ENCODE results near the gene IDS.

Gene IDS

GRCh38 chrX:149498767-149499166 lies 6.3 kb downstream of the IDS start:
- in situ Hi-C loops (cut with HindIII; ENCODE audit: low sequenced_read_pairs), result no loop called here
- no peak for DNase-seq (ENCODE audit: low read depth, low spot score)

DNA sequence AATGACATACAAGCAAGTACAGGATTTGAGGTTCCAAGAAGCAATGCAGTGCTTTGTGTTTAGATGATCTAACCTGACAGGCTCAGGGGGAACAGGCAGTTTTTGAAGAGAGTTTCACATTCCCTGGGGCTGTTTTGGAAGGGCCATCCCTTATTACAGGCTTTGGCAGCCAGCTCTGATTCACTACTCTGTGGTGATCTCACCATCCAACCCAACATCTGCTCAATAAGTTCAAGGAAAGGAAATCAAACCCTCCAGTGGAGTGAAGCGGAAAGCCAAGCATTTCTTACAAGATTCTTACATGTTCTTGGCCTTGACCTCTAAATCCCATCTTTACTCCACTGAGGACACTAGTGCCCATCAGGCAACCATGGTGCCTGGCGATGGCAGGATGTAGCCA lies 7.5 kb downstream of the IDS start:
- in situ Hi-C loops (cut with HindIII; ENCODE audit: low sequenced_read_pairs), result no loop called here

More at GRCh38 chrX:149498767-149499166, 6.3 kb downstream of the IDS start:
- no peak overlapping the region for H3K4me3 ChIP-seq (ENCODE audit: low read depth, low read length)
- no peak for TF ChIP-seq CTCF (IDR thresholded peaks at IDR 0.05; ENCODE audit: low read depth, low read length)

GRCh38 chrX:149497054-149497453 lies 8.1 kb downstream of the IDS start:
- H3K4me3 ChIP-seq (ENCODE audit: low read depth, low read length), result no peak overlapping the region
- DNase-seq (ENCODE audit: low read depth, low spot score), result no peak
- no peak for TF ChIP-seq CTCF (IDR thresholded peaks at IDR 0.05; ENCODE audit: low read depth, low read length)
- in situ Hi-C loops (cut with HindIII; ENCODE audit: low sequenced_read_pairs), result no loop called here

More for the DNA sequence above, 7.5 kb downstream of the IDS start:
- TF ChIP-seq CTCF (IDR thresholded peaks at IDR 0.05; ENCODE audit: low read depth, low read length), result no peak
- no peak overlapping the region for H3K4me3 ChIP-seq (ENCODE audit: low read depth, low read length)
- DNase-seq (ENCODE audit: low read depth, low spot score), result peak; percentile 49

- no peak overlapping the region for H3K4me3 ChIP-seq (ENCODE audit: low read depth, low read length)
- TF ChIP-seq CTCF (IDR thresholded peaks at IDR 0.05; ENCODE audit: low read depth, low read length), result no peak
- DNase-seq (ENCODE audit: low read depth, low spot score), result peak; percentile 81
- in situ Hi-C loops (cut with HindIII; ENCODE audit: low sequenced_read_pairs), result no loop called here
These were observed 9.5 kb downstream of the IDS start for GRCh38 chrX:149495573-149496071.

- DNase-seq (ENCODE audit: low read depth, low spot score), result no peak
- TF ChIP-seq CTCF (IDR thresholded peaks at IDR 0.05; ENCODE audit: low read depth, low read length), result no peak
- in situ Hi-C loops (cut with HindIII; ENCODE audit: low sequenced_read_pairs), result no loop called here
- H3K4me3 ChIP-seq (ENCODE audit: low read depth, low read length), result no peak overlapping the region
These were observed 10.1 kb downstream of the IDS start for GRCh38 chrX:149494844-149495565.

- TF ChIP-seq CTCF (IDR thresholded peaks at IDR 0.05; ENCODE audit: low read depth, low read length), result no peak
- in situ Hi-C loops (cut with HindIII; ENCODE audit: low sequenced_read_pairs), result no loop called here
- H3K4me3 ChIP-seq (ENCODE audit: low read depth, low read length), result no peak overlapping the region
- DNase-seq (ENCODE audit: low read depth, low spot score), result no peak
These were observed 11.2 kb downstream of the IDS start for GRCh38 chrX:149493567-149494562.

All from astrocyte of the spinal cord (primary cell).